Measurements from ENCODE around the gene SCD5.

Gene SCD5

DNA sequence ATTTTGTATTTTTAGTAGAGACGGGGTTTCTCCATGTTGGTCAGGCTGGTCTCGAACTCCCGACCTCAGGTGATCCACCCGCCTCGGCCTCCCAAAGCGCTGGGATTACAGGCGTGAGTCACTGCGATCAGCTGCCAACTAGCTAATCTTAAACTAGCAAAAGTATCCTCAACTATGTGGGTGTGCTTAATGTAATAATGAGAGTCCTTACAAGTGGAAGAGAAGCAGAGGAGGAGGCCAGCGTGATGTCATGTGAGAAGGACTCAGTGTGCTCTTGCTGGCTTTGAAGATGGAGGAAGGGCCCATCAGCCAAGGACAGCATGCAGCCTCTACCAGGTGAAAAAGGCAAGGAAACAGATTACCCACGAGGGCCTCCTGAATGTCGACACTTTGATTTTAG, 19.6 kb downstream of the SCD5 start:
- DNase-seq (ENCODE audit: insufficient read length) (no peak), FAIRE-seq (no peak)
- TF ChIP-seq POLR2AphosphoS5 (IDR thresholded peaks at IDR 0.05; ENCODE audit: low read depth, low read length): no peak
- TF ChIP-seq TAF1 (IDR thresholded peaks at IDR 0.05; ENCODE audit: borderline replicate concordance, low read depth, low read length): no peak
- no peak for TF ChIP-seq POLR2A (IDR thresholded peaks at IDR 0.05; ENCODE audit: low read depth, low read length)

DNA sequence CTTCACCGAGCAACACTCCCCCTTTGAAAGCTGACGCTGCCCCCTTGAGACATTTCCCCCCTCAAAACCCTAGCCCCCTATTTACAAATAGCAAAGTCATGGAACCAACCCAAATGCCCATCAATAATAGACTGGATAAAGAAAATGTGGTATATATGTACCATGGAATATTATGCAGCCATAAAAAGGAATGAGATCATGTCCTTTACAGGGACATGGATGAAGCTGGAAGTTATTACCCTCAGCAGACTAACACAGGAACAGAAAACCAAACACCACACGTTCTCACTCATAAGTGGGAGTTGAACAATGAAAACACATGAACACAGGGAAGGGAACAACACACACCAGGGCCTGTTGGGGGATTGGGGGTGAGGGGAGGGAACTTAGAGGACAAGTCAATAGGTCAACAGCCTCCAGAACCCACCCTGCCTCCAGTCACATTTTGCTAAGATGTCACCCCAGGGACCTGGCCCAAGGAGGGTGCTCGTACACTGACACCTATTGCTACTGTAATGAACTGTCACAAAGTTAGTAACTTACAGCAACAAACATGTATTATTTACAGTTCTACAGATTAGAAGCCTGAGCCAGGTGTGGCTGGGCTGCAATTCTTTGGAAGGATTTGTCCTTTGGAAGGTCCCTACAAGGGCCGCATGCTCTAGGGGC, 20.6 kb downstream of the SCD5 start:
- no peak for TF ChIP-seq POLR2AphosphoS5 (IDR thresholded peaks at IDR 0.05; ENCODE audit: low read depth, low read length)
- no peak for TF ChIP-seq TAF1 (IDR thresholded peaks at IDR 0.05; ENCODE audit: borderline replicate concordance, low read depth, low read length)
- no peak for TF ChIP-seq POLR2A (IDR thresholded peaks at IDR 0.05; ENCODE audit: low read depth, low read length)
- no peak for FAIRE-seq
- no peak for DNase-seq (ENCODE audit: insufficient read length)

DNA sequence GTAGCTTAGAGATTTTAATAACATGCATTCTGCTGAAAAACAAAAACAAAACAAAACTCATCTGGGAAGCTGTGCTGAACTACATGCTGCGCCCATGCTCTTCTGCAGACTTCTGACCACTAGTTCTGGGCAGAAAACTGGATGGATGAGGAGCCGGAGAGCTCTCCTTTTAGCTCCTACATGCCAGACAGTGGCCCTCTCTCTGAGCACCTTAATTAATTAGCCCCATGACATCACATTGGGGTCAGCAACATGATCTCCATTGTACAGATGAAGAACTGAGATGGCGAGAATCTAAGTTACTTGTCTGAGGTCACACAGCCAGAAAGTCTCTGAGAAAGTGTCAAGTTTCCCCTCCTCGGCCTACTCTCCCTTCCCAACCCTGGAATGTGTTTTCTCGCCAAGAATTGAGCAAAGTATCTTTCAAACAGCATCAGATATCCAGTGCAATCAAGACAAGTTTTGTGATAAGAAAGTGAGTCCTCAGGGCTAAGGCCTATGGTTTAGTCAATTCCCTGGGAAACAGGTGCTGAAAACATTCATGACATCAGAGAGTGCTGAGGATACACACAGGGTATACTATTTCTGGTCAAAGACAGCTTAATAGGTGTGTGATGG, 21.6 kb downstream of the SCD5 start:
- no peak for DNase-seq (ENCODE audit: insufficient read length)
- TF ChIP-seq TAF1 (IDR thresholded peaks at IDR 0.05; ENCODE audit: borderline replicate concordance, low read depth, low read length): no peak
- TF ChIP-seq POLR2A (IDR thresholded peaks at IDR 0.05; ENCODE audit: low read depth, low read length): no peak
- no peak for TF ChIP-seq POLR2AphosphoS5 (IDR thresholded peaks at IDR 0.05; ENCODE audit: low read depth, low read length)
- no peak for FAIRE-seq

DNA sequence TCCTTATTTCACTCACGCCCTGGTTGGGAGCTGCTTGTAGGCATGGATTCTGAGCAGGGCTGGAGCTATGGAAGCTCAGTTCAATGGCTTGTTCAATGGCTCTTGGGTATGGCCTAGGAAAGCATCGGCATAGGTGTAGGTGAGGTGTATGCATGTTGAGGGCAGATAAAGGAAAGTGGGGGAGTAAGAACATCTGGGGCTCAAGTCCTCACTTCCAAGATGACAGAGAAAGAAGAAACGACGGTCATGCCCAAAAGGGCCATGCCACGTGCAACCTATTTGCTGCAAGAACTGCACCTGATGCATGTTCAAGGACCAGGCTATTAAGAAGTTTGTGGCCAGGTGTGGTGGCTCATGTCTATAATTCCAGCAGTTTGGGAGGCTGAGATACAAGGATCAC, 23.4 kb downstream of the SCD5 start:
- FAIRE-seq: no peak
- TF ChIP-seq POLR2A (IDR thresholded peaks at IDR 0.05; ENCODE audit: low read depth, low read length): no peak

DNA sequence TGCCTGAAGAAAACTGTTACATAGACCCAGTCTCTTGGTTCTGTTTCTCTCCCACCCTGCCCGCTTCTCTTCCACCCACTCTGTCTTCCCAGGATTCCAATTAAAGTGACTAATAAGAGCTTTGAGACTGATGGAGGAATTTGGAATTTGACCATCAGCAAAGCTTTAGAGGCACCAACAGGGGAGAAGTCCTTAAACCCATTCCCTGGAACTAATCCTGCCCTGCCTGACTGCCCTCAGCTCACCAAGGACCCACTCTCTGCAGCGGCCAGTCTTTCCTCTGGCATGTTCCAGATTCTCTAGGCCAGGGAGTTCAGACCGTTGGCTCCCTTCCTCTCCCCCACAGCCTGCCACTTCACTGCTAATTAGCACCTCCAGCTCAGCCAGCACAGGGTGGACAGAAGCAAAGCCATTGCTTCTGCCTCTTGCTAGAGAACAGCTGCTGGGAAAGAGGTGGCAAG, 23.9 kb downstream of the SCD5 start:
- FAIRE-seq (no peak), DNase-seq (ENCODE audit: insufficient read length) (no peak)
- TF ChIP-seq TAF1 (IDR thresholded peaks at IDR 0.05; ENCODE audit: borderline replicate concordance, low read depth, low read length) (no peak), POLR2AphosphoS5 (IDR thresholded peaks at IDR 0.05; ENCODE audit: low read depth, low read length) (no peak), POLR2A (IDR thresholded peaks at IDR 0.05; ENCODE audit: low read depth, low read length) (no peak)

More for the DNA sequence above, 23.4 kb downstream of the SCD5 start:
- DNase-seq (ENCODE audit: insufficient read length): no peak

DNA sequence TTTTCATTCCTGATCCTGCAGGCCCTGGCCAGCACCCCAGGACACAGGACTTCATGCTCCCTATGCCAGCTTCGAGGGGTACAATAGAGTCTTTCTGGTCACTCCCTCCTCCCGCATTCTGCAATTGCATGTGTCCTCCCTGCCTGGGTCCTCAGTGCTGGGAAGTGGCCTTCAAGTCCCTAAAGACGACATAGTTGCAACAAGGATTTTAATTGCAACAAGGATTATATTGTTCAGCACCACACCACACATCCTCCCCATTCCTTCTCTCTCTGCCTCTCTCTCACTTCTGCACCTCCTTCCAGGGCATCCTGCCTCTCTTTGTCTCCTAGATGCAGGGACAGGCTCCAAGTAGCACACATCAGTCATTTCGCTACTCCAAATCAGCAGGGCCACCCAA, 25.5 kb downstream of the SCD5 start:
- FAIRE-seq (no peak), DNase-seq (ENCODE audit: insufficient read length) (no peak)
- TF ChIP-seq POLR2A (IDR thresholded peaks at IDR 0.05; ENCODE audit: low read depth, low read length) (no peak), TAF1 (IDR thresholded peaks at IDR 0.05; ENCODE audit: borderline replicate concordance, low read depth, low read length) (no peak), POLR2AphosphoS5 (IDR thresholded peaks at IDR 0.05; ENCODE audit: low read depth, low read length) (no peak)

DNA sequence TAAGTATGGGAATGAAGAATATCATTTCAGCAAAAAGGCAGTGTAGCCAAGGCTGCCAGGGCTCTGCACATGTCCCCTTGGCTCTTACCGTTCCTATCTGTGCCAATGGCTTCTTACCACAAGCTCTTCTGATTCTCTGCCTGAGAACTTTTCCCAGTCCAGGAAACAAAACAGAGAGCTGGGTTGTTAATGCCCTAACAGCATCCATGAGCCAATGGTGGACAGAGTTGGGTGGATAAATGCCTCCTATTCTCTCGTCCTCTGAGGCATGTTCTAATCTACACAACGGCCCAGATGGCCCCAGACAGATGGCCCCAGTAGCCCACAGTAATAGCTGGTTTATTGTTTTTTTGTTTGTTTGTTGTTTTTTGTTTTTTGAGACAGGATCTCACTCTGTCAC, 28.0 kb downstream of the SCD5 start:
- FAIRE-seq (no peak), DNase-seq (ENCODE audit: insufficient read length) (no peak)
- TF ChIP-seq TAF1 (IDR thresholded peaks at IDR 0.05; ENCODE audit: borderline replicate concordance, low read depth, low read length): no peak
- no peak for TF ChIP-seq POLR2AphosphoS5 (IDR thresholded peaks at IDR 0.05; ENCODE audit: low read depth, low read length)
- no peak for TF ChIP-seq POLR2A (IDR thresholded peaks at IDR 0.05; ENCODE audit: low read depth, low read length)

DNA sequence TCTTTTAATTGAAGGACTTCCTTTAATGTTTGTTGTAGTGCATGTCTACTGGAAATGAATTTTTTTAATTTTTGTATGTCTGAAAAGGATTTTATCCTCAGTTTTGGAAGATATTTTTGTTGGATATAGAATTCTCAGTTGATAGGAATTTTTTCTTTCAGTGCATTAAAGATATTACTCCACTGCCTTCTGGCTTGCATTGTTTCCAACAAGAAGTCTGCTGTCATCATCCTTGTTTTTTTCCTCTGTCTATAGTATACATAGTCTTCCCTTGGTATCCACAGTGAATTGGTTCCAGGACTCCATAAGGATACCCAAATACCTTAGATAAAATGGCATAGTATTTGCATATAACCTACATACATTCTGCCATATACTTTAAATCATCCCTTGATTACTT, 33.5 kb downstream of the SCD5 start:
- FAIRE-seq (no peak), DNase-seq (ENCODE audit: insufficient read length) (no peak)
- TF ChIP-seq POLR2A (IDR thresholded peaks at IDR 0.05; ENCODE audit: low read depth, low read length) (no peak), TAF1 (IDR thresholded peaks at IDR 0.05; ENCODE audit: borderline replicate concordance, low read depth, low read length) (no peak), POLR2AphosphoS5 (IDR thresholded peaks at IDR 0.05; ENCODE audit: low read depth, low read length) (no peak)

DNA sequence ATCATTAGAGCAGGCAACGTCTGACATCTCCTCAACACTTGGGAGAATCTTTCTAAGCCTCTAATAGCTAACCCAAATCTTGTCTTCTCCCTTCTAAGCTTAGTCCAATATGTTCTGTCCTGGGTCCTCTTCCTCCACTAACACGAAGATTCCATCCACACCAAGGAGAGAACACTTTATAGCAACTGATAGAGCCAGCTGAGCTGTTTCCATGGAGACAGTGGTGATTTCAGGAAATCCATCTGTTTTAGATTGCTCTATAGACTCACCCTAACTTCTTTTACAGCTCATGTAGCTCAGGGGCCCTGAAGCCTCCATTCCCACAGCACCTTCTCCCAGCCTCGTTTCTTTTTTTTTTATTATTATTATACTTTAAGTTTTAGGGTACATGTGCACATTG, 37.4 kb downstream of the SCD5 start:
- TF ChIP-seq TAF1 (IDR thresholded peaks at IDR 0.05; ENCODE audit: borderline replicate concordance, low read depth, low read length) (no peak), POLR2A (IDR thresholded peaks at IDR 0.05; ENCODE audit: low read depth, low read length) (no peak)
- DNase-seq (ENCODE audit: insufficient read length) (no peak), FAIRE-seq (no peak)

DNA sequence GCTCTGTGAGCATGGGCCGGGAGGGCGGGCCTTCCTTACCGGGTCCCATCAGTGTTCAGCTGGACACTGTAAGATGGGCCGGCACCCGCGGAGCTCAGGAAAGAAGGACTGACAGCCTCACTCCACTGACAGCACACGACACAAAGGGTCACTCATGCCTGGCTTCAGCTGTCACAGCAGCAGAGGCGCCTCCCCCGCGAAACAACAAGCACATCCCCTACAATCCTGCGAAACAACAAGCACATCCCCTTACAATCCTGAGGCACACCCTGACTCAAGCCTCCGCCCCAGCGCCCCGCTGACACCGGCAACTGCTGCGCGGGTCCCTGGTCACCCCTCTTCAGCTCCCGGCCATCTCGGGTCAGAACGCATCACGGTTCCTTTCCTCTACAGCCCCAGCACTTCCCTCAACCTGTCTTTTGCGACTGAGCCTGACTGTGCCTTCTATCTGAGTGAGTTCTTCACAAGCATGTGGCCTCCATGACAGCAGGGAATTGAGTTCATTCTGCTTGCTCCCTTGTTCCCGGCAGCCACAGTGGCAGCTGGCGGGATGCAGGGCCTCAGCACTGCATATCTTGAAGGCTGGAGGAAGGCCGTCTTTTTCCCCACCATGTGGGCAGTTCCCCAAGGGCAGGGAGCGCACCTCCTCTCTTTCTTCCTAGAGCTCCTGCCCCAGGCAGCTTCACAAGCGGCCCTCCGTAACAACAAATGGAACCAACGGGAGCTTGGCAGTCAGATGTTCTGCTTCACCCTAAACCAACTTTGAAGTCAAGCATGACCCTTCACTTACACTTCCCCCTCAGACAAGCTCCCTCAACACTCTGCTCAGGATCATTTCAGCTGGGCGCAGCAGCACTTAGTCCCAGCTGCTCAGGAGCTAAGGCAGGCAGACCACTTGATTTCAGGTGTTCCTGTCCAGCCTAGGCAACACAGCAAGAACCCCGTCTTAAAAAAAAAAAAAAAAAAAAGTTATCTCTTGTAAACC, 39.6 kb downstream of the SCD5 start:
- DNase-seq (ENCODE audit: insufficient read length): no peak
- FAIRE-seq: no peak
- TF ChIP-seq POLR2AphosphoS5 (IDR thresholded peaks at IDR 0.05; ENCODE audit: low read depth, low read length): no peak

DNA sequence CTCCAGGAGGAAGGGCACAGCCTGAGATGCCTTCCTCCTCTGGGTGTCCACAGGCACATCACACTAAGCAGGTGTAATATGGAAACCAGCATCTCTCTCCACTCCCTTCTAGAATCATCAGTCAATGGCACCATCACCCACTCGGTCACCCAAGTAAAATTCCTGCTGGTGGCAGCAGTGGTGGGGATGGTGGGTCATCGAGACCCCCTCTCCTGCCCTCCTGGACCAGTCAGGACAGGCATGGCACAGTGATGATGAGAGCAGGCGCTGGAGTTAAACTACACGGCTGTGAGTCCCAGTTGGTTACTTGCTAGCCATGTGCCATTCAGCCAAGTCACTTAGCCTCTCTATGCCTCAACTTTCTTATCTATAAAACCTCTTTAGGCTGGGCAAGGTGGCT, 42.5 kb downstream of the SCD5 start:
- FAIRE-seq: no peak
- DNase-seq (ENCODE audit: insufficient read length): no peak
- TF ChIP-seq POLR2A (IDR thresholded peaks at IDR 0.05; ENCODE audit: low read depth, low read length) (no peak), TAF1 (IDR thresholded peaks at IDR 0.05; ENCODE audit: borderline replicate concordance, low read depth, low read length) (no peak)

DNA sequence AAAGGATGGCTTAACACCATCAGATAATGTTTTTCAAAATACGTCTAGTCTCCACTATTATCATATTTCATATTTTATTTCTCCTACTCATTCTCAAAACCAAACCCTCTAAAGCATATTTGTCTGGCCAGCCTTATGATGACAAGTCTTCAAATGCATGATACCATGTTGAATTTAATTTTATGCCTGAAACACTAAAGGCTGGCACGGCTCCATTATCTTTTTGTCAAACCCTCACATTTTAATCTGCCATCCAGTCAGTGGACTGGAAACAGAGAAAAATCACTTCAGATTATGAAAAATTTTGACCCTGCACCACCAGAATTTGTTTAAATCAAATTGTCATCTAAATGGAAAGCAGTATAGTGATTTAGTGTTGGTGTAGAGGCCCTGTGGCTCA, 42.9 kb downstream of the SCD5 start:
- DNase-seq (ENCODE audit: insufficient read length): no peak
- no peak for FAIRE-seq
- no peak for TF ChIP-seq TAF1 (IDR thresholded peaks at IDR 0.05; ENCODE audit: borderline replicate concordance, low read depth, low read length)
- no peak for TF ChIP-seq POLR2A (IDR thresholded peaks at IDR 0.05; ENCODE audit: low read depth, low read length)
- TF ChIP-seq POLR2AphosphoS5 (IDR thresholded peaks at IDR 0.05; ENCODE audit: low read depth, low read length): no peak
